Loucy (cell line): ENCODE results near the gene IGSF3.
"Not testable (repeated sequence)": the region's sequence is repeated elsewhere in the genome, so short reads cannot be mapped to it uniquely, and the experiment has no call there.

ENCODE experiments used
- H2AFZ ChIP-seq: fragments of 200-600 bp; sonication (generic); 2 replicates; pipeline ENCODE4 v1.6.0; 2016; ENCODE audit warnings: antibody characterized with exemption, mild to moderate bottlenecking, low read length, moderate library complexity
- H3F3A ChIP-seq: fragments of 200-600 bp; 2 replicates; pipeline ENCODE4 v1.6.0; 2016; ENCODE audit warnings: antibody characterized with exemption, low read depth, mild to moderate bottlenecking
- H3K27me3 ChIP-seq: fragments of 200-600 bp; sonication (generic); 2 replicates; pipeline ENCODE4 v1.6.1; 2014; ENCODE audit warnings: low read length, mild to moderate bottlenecking; ENCODE audit not compliant: insufficient read depth, poor library complexity, severe bottlenecking
- H3K36me3 ChIP-seq: fragments of 200-600 bp; sonication (generic); 2 replicates; pipeline ENCODE4 v1.6.1; 2016; ENCODE audit warnings: low read length; ENCODE audit not compliant: insufficient read depth
- H3K4me1 ChIP-seq: fragments of 200-600 bp; sonication (generic); 2 replicates; pipeline ENCODE4 v1.5.1; 2014; ENCODE audit warnings: low read length, mild to moderate bottlenecking; ENCODE audit not compliant: insufficient read depth, poor library complexity, severe bottlenecking
- H3K4me2 ChIP-seq: fragments of 200-600 bp; sonication (generic); 2 replicates; pipeline ENCODE4 v1.6.0; 2014; ENCODE audit warnings: antibody characterized with exemption, low read length, low read depth, mild to moderate bottlenecking; ENCODE audit not compliant: poor library complexity, severe bottlenecking
- H3K4me3 ChIP-seq: fragments of 200-600 bp; sonication (generic); 2 replicates; pipeline ENCODE4 v1.5.1; 2014; ENCODE audit warnings: low read length, mild to moderate bottlenecking, mixed read lengths; ENCODE audit not compliant: poor library complexity, severe bottlenecking
- H3K79me2 ChIP-seq: fragments of 200-600 bp; sonication (generic); 2 replicates; pipeline ENCODE4 v1.6.1; 2014; ENCODE audit warnings: low read length; ENCODE audit not compliant: insufficient read depth
- H3K9ac ChIP-seq: fragments of 200-600 bp; sonication (generic); 2 replicates; pipeline ENCODE4 v1.6.0; 2014; ENCODE audit warnings: mild to moderate bottlenecking, low read depth, low read length, moderate library complexity; ENCODE audit not compliant: poor library complexity, severe bottlenecking
- H3K9me2 ChIP-seq: fragments of 200-600 bp; sonication (generic); replicated peaks from 2 replicates; pipeline ENCODE4 v1.6.1; 2016; ENCODE audit warnings: low read depth, low read length, mixed read lengths
- H3K9me3 ChIP-seq: fragments of 200-600 bp; sonication (generic); 2 replicates; pipeline ENCODE4 v1.6.1; 2014; ENCODE audit warnings: mild to moderate bottlenecking, antibody characterized with exemption, low read length, low read depth; ENCODE audit not compliant: insufficient read depth
- H4K20me1 ChIP-seq: fragments of 200-600 bp; sonication (generic); 2 replicates; pipeline ENCODE4 v1.6.0; 2014; ENCODE audit warnings: antibody characterized with exemption, low read length, mild to moderate bottlenecking; ENCODE audit not compliant: insufficient read depth, poor library complexity, severe bottlenecking
- EZH2phosphoT487 ChIP-seq: fragments of 200-600 bp; IDR thresholded peaks from 2 replicates; pipeline ENCODE4 v1.6.1; 2018; ENCODE audit warnings: antibody characterized with exemption, mild to moderate bottlenecking, moderate library complexity, borderline replicate concordance
- TF ChIP-seq, protein P1 (sequence below): fragments of 200-600 bp; sonication (generic); conservative IDR thresholded peaks from 2 replicates; pipeline ENCODE4 v1.5.1; 2014; ENCODE audit warnings: mild to moderate bottlenecking, antibody characterized with exemption, low read length

Gene IGSF3

GRCh38 chr1:116628448-116628847 lies 39.1 kb downstream of the IGSF3 start:
- TF ChIP-seq EZH2phosphoT487 = no peak
- TF ChIP-seq, protein P1, sequence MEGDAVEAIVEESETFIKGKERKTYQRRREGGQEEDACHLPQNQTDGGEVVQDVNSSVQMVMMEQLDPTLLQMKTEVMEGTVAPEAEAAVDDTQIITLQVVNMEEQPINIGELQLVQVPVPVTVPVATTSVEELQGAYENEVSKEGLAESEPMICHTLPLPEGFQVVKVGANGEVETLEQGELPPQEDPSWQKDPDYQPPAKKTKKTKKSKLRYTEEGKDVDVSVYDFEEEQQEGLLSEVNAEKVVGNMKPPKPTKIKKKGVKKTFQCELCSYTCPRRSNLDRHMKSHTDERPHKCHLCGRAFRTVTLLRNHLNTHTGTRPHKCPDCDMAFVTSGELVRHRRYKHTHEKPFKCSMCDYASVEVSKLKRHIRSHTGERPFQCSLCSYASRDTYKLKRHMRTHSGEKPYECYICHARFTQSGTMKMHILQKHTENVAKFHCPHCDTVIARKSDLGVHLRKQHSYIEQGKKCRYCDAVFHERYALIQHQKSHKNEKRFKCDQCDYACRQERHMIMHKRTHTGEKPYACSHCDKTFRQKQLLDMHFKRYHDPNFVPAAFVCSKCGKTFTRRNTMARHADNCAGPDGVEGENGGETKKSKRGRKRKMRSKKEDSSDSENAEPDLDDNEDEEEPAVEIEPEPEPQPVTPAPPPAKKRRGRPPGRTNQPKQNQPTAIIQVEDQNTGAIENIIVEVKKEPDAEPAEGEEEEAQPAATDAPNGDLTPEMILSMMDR = no peak

DNA sequence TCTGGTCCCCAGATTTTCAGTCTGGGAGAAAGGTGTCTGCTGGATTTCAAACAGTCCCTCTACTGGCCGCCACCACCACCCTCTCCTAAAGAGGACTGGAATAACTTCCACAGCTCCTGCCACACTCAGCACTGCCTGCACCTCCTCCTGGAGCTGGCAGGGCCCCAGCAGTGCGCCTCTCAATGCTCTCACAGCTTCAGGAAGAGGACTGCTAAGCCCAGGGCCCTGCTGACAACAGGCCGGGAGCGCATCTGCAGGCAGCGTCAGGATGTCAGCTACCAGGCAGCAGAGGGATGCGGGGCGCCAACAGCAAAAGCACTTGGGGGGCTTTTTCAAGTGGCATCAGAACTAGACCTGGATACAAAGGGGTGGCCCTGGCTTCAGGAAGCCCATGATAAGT lies 40.2 kb downstream of the IGSF3 start:
- not testable (repeated sequence) for H3K4me2 ChIP-seq, H2AFZ ChIP-seq, H4K20me1 ChIP-seq, H3K9ac ChIP-seq, H3F3A ChIP-seq, H3K4me3 ChIP-seq, H3K36me3 ChIP-seq, H3K4me1 ChIP-seq, H3K9me3 ChIP-seq, H3K27me3 ChIP-seq, H3K79me2 ChIP-seq, H3K9me2 ChIP-seq

More at GRCh38 chr1:116628448-116628847, 39.1 kb downstream of the IGSF3 start:
- Histone ChIP-seq H3K4me2 (no peak overlapping the region), H2AFZ (no peak overlapping the region), H3K9me3 (no peaks in the 10 kb centered on the region), H3K36me3 (no peaks in the 10 kb centered on the region), H3K4me3 (no peak overlapping the region), H4K20me1 (no peaks in the 10 kb centered on the region), H3F3A (no peaks in the 10 kb centered on the region), H3K4me1 (no peaks in the 10 kb centered on the region), H3K79me2 (no peaks in the 10 kb centered on the region), H3K9me2 (no peaks in the 10 kb centered on the region), H3K27me3 (no peaks in the 10 kb centered on the region), H3K9ac (no peak overlapping the region)

- not testable (repeated sequence) for H3K4me3 ChIP-seq, H3K9ac ChIP-seq, H2AFZ ChIP-seq, H3K36me3 ChIP-seq, H3K4me1 ChIP-seq, H4K20me1 ChIP-seq, H3K9me3 ChIP-seq, H3K9me2 ChIP-seq, H3F3A ChIP-seq, H3K4me2 ChIP-seq, H3K27me3 ChIP-seq, H3K79me2 ChIP-seq
Measured at GRCh38 chr1:116626915-116627314, 40.6 kb downstream of the IGSF3 start.

DNA sequence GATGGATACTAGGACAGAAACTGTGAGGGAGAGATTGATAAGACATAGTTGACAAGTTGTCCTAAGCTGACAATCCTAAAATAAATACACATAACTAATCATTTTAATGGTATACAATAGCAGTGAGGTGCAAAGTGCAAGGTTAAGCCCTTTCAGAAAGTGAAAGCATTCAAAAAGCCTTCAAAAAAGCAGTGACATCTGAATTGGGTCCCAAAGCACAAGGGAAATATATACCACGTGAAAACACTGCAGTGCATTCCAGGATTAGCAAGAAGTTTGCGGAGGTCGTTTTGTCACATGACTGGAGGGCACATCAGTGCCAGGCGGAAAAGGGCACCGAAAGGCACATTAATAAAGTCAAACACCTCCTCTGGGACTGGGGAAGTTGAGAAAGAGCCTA lies 42.4 kb downstream of the IGSF3 start:
- H4K20me1 ChIP-seq, H3K4me3 ChIP-seq, H3K79me2 ChIP-seq, H3K9me3 ChIP-seq, H3K9me2 ChIP-seq, H3K4me1 ChIP-seq, H3K27me3 ChIP-seq, H3K4me2 ChIP-seq, H3K9ac ChIP-seq, H3F3A ChIP-seq, H3K36me3 ChIP-seq, H2AFZ ChIP-seq: not testable (repeated sequence)

DNA sequence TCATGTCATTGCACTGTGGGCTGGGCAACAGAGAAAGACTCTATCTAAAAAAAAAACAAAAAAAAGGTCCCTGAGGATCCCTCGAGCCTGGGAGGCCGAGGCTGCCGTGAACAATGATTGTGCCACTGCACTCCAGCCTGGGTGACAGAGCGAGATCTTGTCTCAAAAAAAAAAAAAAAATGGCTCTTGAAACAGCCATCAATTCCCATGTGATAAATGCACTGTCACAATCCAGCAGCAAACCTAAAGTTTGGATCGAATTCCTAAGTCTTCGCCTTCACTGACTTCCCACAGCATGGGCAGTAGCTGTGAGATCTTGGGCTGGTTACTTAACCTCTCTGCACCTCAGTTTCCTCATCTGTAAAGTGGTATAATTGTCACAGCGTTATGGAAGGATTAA lies 43.5 kb downstream of the IGSF3 start:
- no peak for TF ChIP-seq EZH2phosphoT487
- TF ChIP-seq, protein P1 = no peak
- Histone ChIP-seq H3K9ac (no peak overlapping the region), H3K9me3 (no peaks in the 10 kb centered on the region), H3K36me3 (no peaks in the 10 kb centered on the region), H3K79me2 (no peaks in the 10 kb centered on the region), H3K4me3 (no peak overlapping the region), H3K27me3 (no peaks in the 10 kb centered on the region), H2AFZ (no peak overlapping the region), H4K20me1 (no peaks in the 10 kb centered on the region), H3K4me2 (no peak overlapping the region), H3F3A (no peaks in the 10 kb centered on the region), H3K9me2 (no peaks in the 10 kb centered on the region), H3K4me1 (no peaks in the 10 kb centered on the region)

GRCh38 chr1:116622496-116622895 lies 45.0 kb downstream of the IGSF3 start:
- H3K9me2 ChIP-seq, H3K4me2 ChIP-seq, H3K27me3 ChIP-seq, H3K79me2 ChIP-seq, H3K9ac ChIP-seq, H2AFZ ChIP-seq, H3K36me3 ChIP-seq, H3K4me3 ChIP-seq, H3K9me3 ChIP-seq, H3K4me1 ChIP-seq, H3F3A ChIP-seq, H4K20me1 ChIP-seq: not testable (repeated sequence)
